H1 (cell line): ENCODE results near the gene CENPB. TPM values are rescaled to one million over a fixed set of nuclear protein-coding genes. Genes with fewer than 3 reads are reported as not detected.

Experiments
- CTCF ChIA-PET: fragments of 300-600 bp; sonication (Branson Sonifier 250); formaldehyde crosslinking; loops from one replicate; lab custom pipeline; 2021; ENCODE audit not compliant: partially characterized antibody; lab: Charles Lee
- POLR2A ChIA-PET: fragments of 300-600 bp; sonication (Branson Sonifier 250); formaldehyde crosslinking; loops from one replicate; lab custom pipeline; 2021; ENCODE audit warnings: inconsistent platforms; ENCODE audit not compliant: partially characterized antibody; lab: Charles Lee
- DNase-seq, 2 experiments: peaks; one replicate each; pipeline versions ENCODE4 v3.0.0 to v3.0.0-alpha.2; 2010 to 2022; ENCODE audit warnings: low spot score in 2 of 2, low read depth in 1 of 2, mixed read lengths in 1 of 2
- FAIRE-seq: peaks from 2 replicates; lab custom pipeline; 2011; peaks lifted over from hg19 to GRCh38; lab: Jason Lieb, UNC
- H2AFZ ChIP-seq: 2 replicates; pipeline ENCODE4 v1.8.1; 2012; ENCODE audit warnings: low read length, inconsistent platforms
- H2AK5ac ChIP-seq: 2 replicates; pipeline ENCODE4 v1.6.1; 2013; ENCODE audit warnings: low read depth, low read length
- H2BK120ac ChIP-seq: replicated peaks from 2 replicates; pipeline ENCODE3; 2013; ENCODE audit warnings: low read depth, low read length, inconsistent platforms
- H2BK12ac ChIP-seq: 2 replicates; pipeline ENCODE4 v1.6.1; 2013; ENCODE audit warnings: low read depth, low read length
- H2BK15ac ChIP-seq: 2 replicates; pipeline ENCODE4 v1.6.1; 2013; ENCODE audit warnings: low read length
- H2BK20ac ChIP-seq: 2 replicates; pipeline ENCODE4 v1.6.1; 2013; ENCODE audit warnings: low read length
- H2BK5ac ChIP-seq: 2 replicates; pipeline ENCODE4 v1.6.1; 2013; ENCODE audit warnings: low read depth, low read length
- H3K14ac ChIP-seq: 2 replicates; pipeline ENCODE4 v1.6.1; 2013; ENCODE audit warnings: inconsistent platforms; ENCODE audit not compliant: insufficient read length
- H3K18ac ChIP-seq: 2 replicates; pipeline ENCODE4 v1.6.1; 2013; ENCODE audit warnings: low read length; ENCODE audit errors: extremely low read depth
- H3K23ac ChIP-seq: 2 replicates; pipeline ENCODE4 v1.6.1; 2013; ENCODE audit warnings: inconsistent platforms; ENCODE audit not compliant: insufficient read length
- H3K23me2 ChIP-seq: 2 replicates; pipeline ENCODE4 v1.6.1; 2013; ENCODE audit warnings: low read depth, low read length
- H3K27ac ChIP-seq: 2 replicates; pipeline ENCODE4 v1.6.1; 2011; ENCODE audit warnings: low read depth, low read length, inconsistent platforms
- H3K27me3 ChIP-seq, 4 experiments: replicated peaks in 1 of 4; 1 replicate in 1 of 4; 2 replicates in 3 of 4; pipeline versions ENCODE4 v1.6.1 to v1.8.1; 2011 to 2013; ENCODE audit warnings: low read length in 3 of 4, mild to moderate bottlenecking in 3 of 4, inconsistent platforms in 2 of 4, mixed read lengths in 2 of 4, moderate library complexity in 1 of 4; ENCODE audit not compliant: control insufficient read depth in 3 of 4, insufficient read depth in 3 of 4; ENCODE audit errors: extremely low read depth in 1 of 4
- H3K36me3 ChIP-seq, 4 experiments: 2 replicates each; pipeline versions ENCODE4 v1.6.1 to v1.8.1; 2011 to 2013; ENCODE audit warnings: mild to moderate bottlenecking in 4 of 4, low read length in 3 of 4, moderate library complexity in 2 of 4, control low read depth in 1 of 4, inconsistent platforms in 1 of 4; ENCODE audit not compliant: insufficient read depth in 4 of 4, control insufficient read depth in 2 of 4
- H3K4ac ChIP-seq: replicated peaks from 2 replicates; pipeline ENCODE3; 2013; ENCODE audit warnings: low read length, low read depth, mixed read lengths, inconsistent platforms; ENCODE audit not compliant: insufficient read length
- H3K4me1 ChIP-seq, 4 experiments: replicated peaks in 1 of 4; 1 replicate in 1 of 4; 2 replicates in 3 of 4; pipeline versions ENCODE4 v1.6.1 to v1.8.1; 2011 to 2013; ENCODE audit warnings: low read length in 3 of 4, inconsistent platforms in 2 of 4, mixed read lengths in 1 of 4; ENCODE audit not compliant: insufficient read depth in 4 of 4, control insufficient read depth in 3 of 4
- H3K4me2 ChIP-seq, 2 experiments: 2 replicates each; pipeline versions ENCODE4 v1.6.1 to v1.8.1; 2011 to 2013; ENCODE audit warnings: low read depth in 2 of 2, low read length in 2 of 2, control low read depth in 1 of 2, inconsistent platforms in 1 of 2, mild to moderate bottlenecking in 1 of 2; ENCODE audit not compliant: insufficient read depth in 1 of 2
- H3K4me3 ChIP-seq, 4 experiments: fragments of 200-600, 300-600 bp in 1 of 4; sonication (generic), shearing (Covaris generic), sonication (Bioruptor Twin) in 1 of 4; 2 replicates each; pipeline versions ENCODE4 v1.5.1 to v1.8.1; 2011 to 2016; ENCODE audit warnings: low read length in 4 of 4, low read depth in 3 of 4, control low read depth in 2 of 4, inconsistent platforms in 2 of 4, mild to moderate bottlenecking in 2 of 4, mixed read lengths in 1 of 4, moderate library complexity in 1 of 4; ENCODE audit not compliant: insufficient read depth in 2 of 4; ENCODE audit errors: extremely low read depth in 1 of 4
- H3K56ac ChIP-seq: replicated peaks from 2 replicates; pipeline ENCODE3; 2013; ENCODE audit warnings: low read depth, mild to moderate bottlenecking, mixed read lengths, low read length, inconsistent platforms; ENCODE audit not compliant: insufficient read length
- H3K79me1 ChIP-seq: 2 replicates; pipeline ENCODE4 v1.6.1; 2013; ENCODE audit warnings: low read depth, low read length, control low read depth
- H3K79me2 ChIP-seq, 2 experiments: 2 replicates each; pipeline versions ENCODE4 v1.6.1 to v1.8.1; 2012 to 2013; ENCODE audit warnings: low read length in 2 of 2, mild to moderate bottlenecking in 2 of 2, inconsistent platforms in 1 of 2; ENCODE audit not compliant: insufficient read depth in 2 of 2, control insufficient read depth in 1 of 2
- H3K9ac ChIP-seq, 4 experiments: replicated peaks in 1 of 4; 1 replicate in 1 of 4; 2 replicates in 3 of 4; pipeline versions ENCODE4 v1.6.1 to v1.8.1; 2011 to 2013; ENCODE audit warnings: low read depth in 3 of 4, low read length in 3 of 4, control low read depth in 2 of 4, mild to moderate bottlenecking in 2 of 4, moderate library complexity in 2 of 4, inconsistent platforms in 1 of 4; ENCODE audit errors: extremely low read depth in 1 of 4
- H3K9me3 ChIP-seq, 2 experiments: 2 replicates each; pipeline versions ENCODE4 v1.6.1 to v1.8.1; 2012 to 2013; ENCODE audit warnings: mild to moderate bottlenecking in 2 of 2, moderate library complexity in 2 of 2, control low read depth in 1 of 2, inconsistent platforms in 1 of 2, low read depth in 1 of 2, low read length in 1 of 2, mixed read lengths in 1 of 2; ENCODE audit not compliant: insufficient read depth in 2 of 2
- H4K20me1 ChIP-seq, 2 experiments: replicated peaks in 1 of 2; 2 replicates each; pipeline versions ENCODE3 to v1.8.1; 2011 to 2013; ENCODE audit warnings: inconsistent platforms in 2 of 2, low read length in 2 of 2, mild to moderate bottlenecking in 1 of 2; ENCODE audit not compliant: insufficient read depth in 2 of 2, control insufficient read depth in 1 of 2
- H4K5ac ChIP-seq: 2 replicates; pipeline ENCODE4 v1.6.1; 2013; ENCODE audit warnings: low read length, low read depth, mixed read lengths, inconsistent platforms; ENCODE audit not compliant: insufficient read length
- H4K8ac ChIP-seq: 2 replicates; pipeline ENCODE4 v1.8.0; 2013; ENCODE audit warnings: mild to moderate bottlenecking, moderate library complexity, low read length, inconsistent platforms; ENCODE audit not compliant: insufficient read depth; ENCODE audit errors: extremely low read depth
- H4K91ac ChIP-seq: replicated peaks from 2 replicates; pipeline ENCODE3; 2013; ENCODE audit warnings: low read length, mixed read lengths, inconsistent platforms; ENCODE audit not compliant: insufficient read length
- CREB1 ChIP-seq: IDR thresholded peaks from 2 replicates; pipeline ENCODE4 v1.6.1; 2012; ENCODE audit warnings: inconsistent platforms
- CTCF ChIP-seq, 3 experiments: IDR thresholded peaks; 1 replicate in 2 of 3; 2 replicates in 1 of 3; pipeline versions ENCODE4 v1.5.1 to v1.6.1; 2011; ENCODE audit warnings: low read length in 3 of 3, mild to moderate bottlenecking in 3 of 3, inconsistent platforms in 2 of 3, low read depth in 1 of 3, moderate library complexity in 1 of 3; ENCODE audit not compliant: insufficient read depth in 1 of 3; ENCODE audit errors: control extremely low read depth in 1 of 3
- GABPA ChIP-seq: IDR thresholded peaks from 2 replicates; pipeline ENCODE4 v1.6.1; 2011; ENCODE audit warnings: mild to moderate bottlenecking, low read length, moderate library complexity, borderline replicate concordance; ENCODE audit not compliant: insufficient read depth
- POLR2A ChIP-seq, 2 experiments: IDR thresholded peaks; 1 replicate in 1 of 2; 2 replicates in 1 of 2; pipeline ENCODE4 v1.6.1; 2011; ENCODE audit warnings: low read depth in 2 of 2, low read length in 2 of 2, mild to moderate bottlenecking in 2 of 2; ENCODE audit errors: control extremely low read depth in 1 of 2
- RAD21 ChIP-seq, 2 experiments: IDR thresholded peaks in 1 of 2; conservative IDR thresholded peaks in 1 of 2; 2 replicates each; pipeline ENCODE4 v1.6.1; 2011; ENCODE audit warnings: low read depth in 2 of 2, low read length in 2 of 2, improper control_type of control experiment in 1 of 2, inconsistent platforms in 1 of 2, mild to moderate bottlenecking in 1 of 2, moderate library complexity in 1 of 2
- SUZ12 ChIP-seq: fragments of 200-600 bp; sonication (generic); IDR thresholded peaks from 2 replicates; pipeline ENCODE4 v1.6.1; 2012; ENCODE audit warnings: mild to moderate bottlenecking, inconsistent platforms, low read length, moderate library complexity, mixed read lengths
- TBP ChIP-seq: IDR thresholded peaks from 2 replicates; pipeline ENCODE4 v1.6.1; 2011; ENCODE audit warnings: low read depth, low read length, improper control_type of control experiment
- TEAD4 ChIP-seq: IDR thresholded peaks from 2 replicates; pipeline ENCODE4 v1.6.1; 2012; ENCODE audit warnings: low read depth, low read length, inconsistent platforms, mixed read lengths
- YY1 ChIP-seq: IDR thresholded peaks from 2 replicates; pipeline ENCODE4 v1.6.1; 2011; ENCODE audit warnings: low read depth, mild to moderate bottlenecking, low read length
- WGBS, 2 experiments: shearing (Covaris generic) in 1 of 2; methylation state at CpG; one replicate each; pipeline versions ENCODE4 v1.1.6 to v1.1.7; 2013 to 2015; ENCODE audit warnings: low lambda C conversion rate in 2 of 2, mixed read lengths in 2 of 2, inconsistent platforms in 1 of 2, low coverage in 1 of 2, missing lambda C conversion rate in 1 of 2; ENCODE audit not compliant: insufficient replicate concordance in 2 of 2, insufficient coverage in 1 of 2, insufficient read length in 1 of 2; ENCODE audit errors: extremely low coverage in 1 of 2, missing lambda C conversion rate in 1 of 2; 5-methylcytosine and 5-hydroxymethylcytosine counted together
- polyA plus RNA-seq, 7 experiments: library from polyadenylated mRNA; depleted of rRNA in 3 of 7; stranded (reverse) in 5 of 7; unstranded in 2 of 7; fragments of >200 nt in 5 of 7; fragments of 200-250 nt in 2 of 7; gene quantifications; 1 replicate in 5 of 7; 2 replicates in 1 of 7; 4 replicates in 1 of 7; pipeline versions ENCODE4 v1.2.1 to v1.2.3, GENCODE V29; 2011 to 2013; ENCODE audit warnings: missing spikeins in 2 of 7, mixed read lengths in 2 of 7
- total RNA-seq: library from RNA; stranded (reverse); fragmentation: NEBNext Ultra II Directional; extraction: Animal tissue kit (Norgen Biotek cat#: 25700); gene quantifications from 2 replicates; pipeline ENCODE4 v1.2.1, GENCODE V29; 2021

Gene CENPB
- total and polyA plus RNA-seq, 2 of the 8 experiments (the other 6 are each of a cell fraction or from before 2014, with no cell fraction given), result 17.7 to 51.6 TPM

- Histone ChIP-seq H4K5ac (no peak overlapping the region), H3K23ac (no peak overlapping the region), H3K9ac (no peak overlapping the region), H3K4me2 (no peak overlapping the region; a peak in 1 of 4 replicates), H3K4ac (no peak overlapping the region), H2BK5ac (no peak overlapping the region), H2BK15ac (no peak overlapping the region; the same call in 1 of the 2 replicates), H4K91ac (no peak overlapping the region), H2BK12ac (no peak overlapping the region), H3K36me3 (peaks cover 0 to 4% (median under 1%) of the 10 kb centered on the region in 4 experiments; a peak in 5 of 8 replicates), H2AK5ac (no peak overlapping the region), H2AFZ (no peak overlapping the region), H2BK20ac (no peak overlapping the region), H3K14ac (no peak overlapping the region), H3K4me1 (peaks cover 0 to 17% (median 4%) of the 10 kb centered on the region in 4 experiments; a peak in 5 of 7 replicates), H3K4me3 (no peak overlapping the region), H3K27me3 (peaks cover 4 to 22% (median 17%) of the 10 kb centered on the region in 4 experiments), H3K56ac (no peak overlapping the region), H4K20me1 (peaks cover 6 to 27% of the 10 kb centered on the region in 2 experiments), H4K8ac (no peak overlapping the region), H3K27ac (no peak overlapping the region), H3K18ac (no peak overlapping the region), H3K79me2 (no peaks in the 10 kb centered on the region), H3K23me2 (peaks cover 19% of the 10 kb centered on the region), H2BK120ac (no peak overlapping the region), H3K9me3 (no peaks in the 10 kb centered on the region), H3K79me1 (no peaks in the 10 kb centered on the region; the same call in 1 of the 2 replicates)
- DNase-seq (peak in 1 of 2 experiments; percentile 84), FAIRE-seq (peak; percentile 48)
- TF ChIP-seq RAD21 (IDR thresholded peaks at IDR 0.05 in 1 of 2, conservative IDR thresholded peaks at IDR 0.05 in 1 of 2; ENCODE audit: low read depth in 2 of 2, low read length in 2 of 2), result peak; percentile 69 to 75
- no peak for TF ChIP-seq TBP
- no peak for TF ChIP-seq SUZ12
- 0 out of 2 replicates have a peak, but pooled peaks have one; percentile 14 for TF ChIP-seq GABPA
- TF ChIP-seq TEAD4, result 0 out of 2 replicates have a peak, but pooled peaks have one; percentile 16
- peak in 1 of 2 experiments; percentile 49; a peak in 2 of 3 replicates for TF ChIP-seq POLR2A (IDR thresholded peaks at IDR 0.05; ENCODE audit: control extremely low read depth in 1 of 2, low read depth in 2 of 2, low read length in 2 of 2)
- peak; percentile 51 for TF ChIP-seq CREB1
- TF ChIP-seq CTCF (IDR thresholded peaks at IDR 0.05; ENCODE audit: control extremely low read depth in 1 of 3, insufficient read depth in 1 of 3, low read depth in 1 of 3, low read length in 3 of 3), result peak; percentile 78 to 97 (median 80)
- 0 out of 2 replicates have a peak, but pooled peaks have one; percentile 24 for TF ChIP-seq YY1
- ChIA-PET POLR2A (interaction anchor here (0.6 to 5.9 kb wide), 7 partner anchors 9 to 75 kb away, joined by 3 to 46 read pairs (median 3); partner anchors contain the start of gene ADISSP), CTCF (interaction anchor here (0.6 to 18.6 kb wide), 21 partner anchors 10 to 452 kb away, joined by 3 to 308 read pairs (median 4); partner anchors contain the start of genes ADISSP, AP5S1, HSPA12B and SIGLEC1)
- 46% methylated on average over 4 of the region's 4 CpGs; no CpG with 5 or more reads in 1 of the 2 experiments for whole genome bisulfite sequencing, 2 experiments
Observed at GRCh38 chr20:3753098-3753497, 33.4 kb downstream of the CENPB start.
